A549 (cell line): ENCODE measurements around the gene TSSK6.

ENCODE experiments used
- CHD2 ChIP-seq: fragments of 150-350 bp; IDR thresholded peaks from 2 replicates; pipeline ENCODE4 v1.6.1; 2014; ENCODE audit warnings: low read length; ENCODE audit not compliant: partially characterized antibody
- CTCF ChIP-seq: fragments of >200 bp; sonication (Bioruptor Twin); formaldehyde crosslinking; IDR thresholded peaks from 3 replicates; pipeline ENCODE4 v1.5.1; 2016
- EP300 ChIP-seq, 2 experiments: fragments of >200 bp; sonication (Bioruptor Twin); formaldehyde crosslinking; IDR thresholded peaks; 2 replicates in 1 of 2; 3 replicates in 1 of 2; pipeline ENCODE4 v1.6.1; 2016 to 2017
- JUNB ChIP-seq: fragments of >200 bp; sonication (Bioruptor Twin); formaldehyde crosslinking; IDR thresholded peaks from 2 replicates; pipeline ENCODE4 v1.6.1; 2016
- PHF8 ChIP-seq: fragments of 200-600 bp; sonication (generic); IDR thresholded peaks from 2 replicates; pipeline ENCODE4 v1.6.1; 2016; ENCODE audit warnings: low read depth, mild to moderate bottlenecking, antibody characterized with exemption, moderate library complexity, borderline replicate concordance
- POLR2AphosphoS2 ChIP-seq: conservative IDR thresholded peaks from 2 replicates; pipeline ENCODE4 v1.6.1; 2012; ENCODE audit warnings: low read length, improper control_type of control experiment, inconsistent platforms
- USF2 ChIP-seq: fragments of 450-650 bp; IDR thresholded peaks from 2 replicates; pipeline ENCODE4 v1.6.1; 2014; ENCODE audit warnings: antibody characterized with exemption
- TF ChIP-seq, protein P1 (sequence below): fragments of 150-350 bp; IDR thresholded peaks from 2 replicates; pipeline ENCODE4 v1.6.1; 2014; ENCODE audit warnings: low read depth, mild to moderate bottlenecking, low read length
- TF ChIP-seq, protein P2 (sequence below): IDR thresholded peaks from 2 replicates; pipeline ENCODE4 v1.6.1; 2012; ENCODE audit warnings: low read depth, borderline replicate concordance
- TF ChIP-seq, protein P3 (sequence below): fragments of >200 bp; sonication (Bioruptor Twin); formaldehyde crosslinking; IDR thresholded peaks from 3 replicates; pipeline ENCODE4 v1.6.1; 2016

DNA sequence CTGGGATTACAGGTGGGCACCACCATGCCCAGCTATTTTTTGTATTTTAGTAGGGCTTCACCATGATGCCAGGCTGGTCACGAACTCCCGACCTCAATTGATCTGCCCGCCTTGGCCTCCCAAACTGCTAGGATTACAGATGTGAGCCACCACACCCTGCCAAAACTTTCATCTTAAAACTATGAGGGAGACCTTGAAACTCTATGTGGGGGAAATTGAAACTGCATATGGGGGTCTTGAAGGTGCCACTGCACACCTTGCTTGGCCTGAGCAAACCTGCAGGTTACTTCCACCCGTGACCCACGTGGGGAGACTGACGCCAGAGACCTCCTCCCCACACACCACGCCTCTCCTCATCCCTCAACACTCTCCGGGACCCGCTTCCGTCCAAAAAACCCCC is 38.3 kb upstream of the TSSK6 start:
- TF ChIP-seq CTCF (no peak), USF2 (no peak), PHF8 (no peak), JUNB (no peak), EP300 (IDR thresholded peaks at IDR 0.05) (no peak), POLR2AphosphoS2 (no peak), CHD2 (no peak)
- TF ChIP-seq, protein P1, sequence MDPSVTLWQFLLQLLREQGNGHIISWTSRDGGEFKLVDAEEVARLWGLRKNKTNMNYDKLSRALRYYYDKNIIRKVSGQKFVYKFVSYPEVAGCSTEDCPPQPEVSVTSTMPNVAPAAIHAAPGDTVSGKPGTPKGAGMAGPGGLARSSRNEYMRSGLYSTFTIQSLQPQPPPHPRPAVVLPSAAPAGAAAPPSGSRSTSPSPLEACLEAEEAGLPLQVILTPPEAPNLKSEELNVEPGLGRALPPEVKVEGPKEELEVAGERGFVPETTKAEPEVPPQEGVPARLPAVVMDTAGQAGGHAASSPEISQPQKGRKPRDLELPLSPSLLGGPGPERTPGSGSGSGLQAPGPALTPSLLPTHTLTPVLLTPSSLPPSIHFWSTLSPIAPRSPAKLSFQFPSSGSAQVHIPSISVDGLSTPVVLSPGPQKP: no peak
- TF ChIP-seq, protein P2, sequence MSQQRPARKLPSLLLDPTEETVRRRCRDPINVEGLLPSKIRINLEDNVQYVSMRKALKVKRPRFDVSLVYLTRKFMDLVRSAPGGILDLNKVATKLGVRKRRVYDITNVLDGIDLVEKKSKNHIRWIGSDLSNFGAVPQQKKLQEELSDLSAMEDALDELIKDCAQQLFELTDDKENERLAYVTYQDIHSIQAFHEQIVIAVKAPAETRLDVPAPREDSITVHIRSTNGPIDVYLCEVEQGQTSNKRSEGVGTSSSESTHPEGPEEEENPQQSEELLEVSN: no peak
- TF ChIP-seq, protein P3, sequence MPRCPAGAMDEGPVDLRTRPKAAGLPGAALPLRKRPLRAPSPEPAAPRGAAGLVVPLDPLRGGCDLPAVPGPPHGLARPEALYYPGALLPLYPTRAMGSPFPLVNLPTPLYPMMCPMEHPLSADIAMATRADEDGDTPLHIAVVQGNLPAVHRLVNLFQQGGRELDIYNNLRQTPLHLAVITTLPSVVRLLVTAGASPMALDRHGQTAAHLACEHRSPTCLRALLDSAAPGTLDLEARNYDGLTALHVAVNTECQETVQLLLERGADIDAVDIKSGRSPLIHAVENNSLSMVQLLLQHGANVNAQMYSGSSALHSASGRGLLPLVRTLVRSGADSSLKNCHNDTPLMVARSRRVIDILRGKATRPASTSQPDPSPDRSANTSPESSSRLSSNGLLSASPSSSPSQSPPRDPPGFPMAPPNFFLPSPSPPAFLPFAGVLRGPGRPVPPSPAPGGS: no peak
